ENCODE measurements around the gene BOLA3.

Gene BOLA3

GRCh38 chr2:74149570-74150319 lies 2.0 kb upstream of the BOLA3 start:
- TF ChIP-seq CTCF (IDR thresholded peaks at IDR 0.05; ENCODE audit: low read depth, low read length), result no peak
- DNase-seq (ENCODE audit: low read depth, low spot score), result no peak
- in situ Hi-C loops (cut with HindIII; ENCODE audit: low sequenced_read_pairs), result no loop called here
- no peak overlapping the region for H3K4me3 ChIP-seq (ENCODE audit: low read depth, low read length)

GRCh38 chr2:74149247-74149525 lies 1.5 kb upstream of the BOLA3 start:
- H3K4me3 ChIP-seq (ENCODE audit: low read depth, low read length), result no peak overlapping the region
- TF ChIP-seq CTCF (IDR thresholded peaks at IDR 0.05; ENCODE audit: low read depth, low read length), result no peak
- no peak for DNase-seq (ENCODE audit: low read depth, low spot score)
- in situ Hi-C loops (cut with HindIII; ENCODE audit: low sequenced_read_pairs), result no loop called here

GRCh38 chr2:74148457-74149246 lies 940 bp upstream of the BOLA3 start:
- no peak for TF ChIP-seq CTCF (IDR thresholded peaks at IDR 0.05; ENCODE audit: low read depth, low read length)
- in situ Hi-C loops (cut with HindIII; ENCODE audit: low sequenced_read_pairs), result no loop called here
- H3K4me3 ChIP-seq (ENCODE audit: low read depth, low read length), result peak overlapping the region; percentile 74
- DNase-seq (ENCODE audit: low read depth, low spot score), result no peak

- H3K4me3 ChIP-seq (ENCODE audit: low read depth, low read length), result peak overlapping the region; percentile 74
- TF ChIP-seq CTCF (IDR thresholded peaks at IDR 0.05; ENCODE audit: low read depth, low read length), result no peak
- in situ Hi-C loops (cut with HindIII; ENCODE audit: low sequenced_read_pairs), result no loop called here
- DNase-seq (ENCODE audit: low read depth, low spot score), result peak; percentile 14
Measured at GRCh38 chr2:74146929-74147726, 584 bp downstream of the BOLA3 start.

GRCh38 chr2:74142340-74142739 lies 5.4 kb downstream of the BOLA3 start:
- no peak overlapping the region for H3K4me3 ChIP-seq (ENCODE audit: low read depth, low read length)
- TF ChIP-seq CTCF (IDR thresholded peaks at IDR 0.05; ENCODE audit: low read depth, low read length), result no peak
- in situ Hi-C loops (cut with HindIII; ENCODE audit: low sequenced_read_pairs), result no loop called here
- DNase-seq (ENCODE audit: low read depth, low spot score), result no peak

GRCh38 chr2:74138600-74139323 lies 8.9 kb downstream of the BOLA3 start:
- no peak overlapping the region for H3K4me3 ChIP-seq (ENCODE audit: low read depth, low read length)
- peak; percentile 34 for TF ChIP-seq CTCF (IDR thresholded peaks at IDR 0.05; ENCODE audit: low read depth, low read length)
- in situ Hi-C loops (cut with HindIII; ENCODE audit: low sequenced_read_pairs), result no loop called here
- DNase-seq (ENCODE audit: low read depth, low spot score), result no peak
